K562 (cell line): ENCODE measurements around the gene SDR9C7. TPM values are rescaled to one million over a fixed set of nuclear protein-coding genes. Genes with fewer than 3 reads are reported as not detected.

Source experiments
- BRF2 ChIP-seq: IDR thresholded peaks from 3 replicates; pipeline ENCODE4 v1.6.1; 2011; ENCODE audit warnings: borderline replicate concordance, mild to moderate bottlenecking; ENCODE audit not compliant: insufficient read length, insufficient read depth
- CBX2 ChIP-seq: fragments of 200-600 bp; sonication (generic); IDR thresholded peaks from one replicate; pipeline ENCODE4 v1.6.1; 2012; ENCODE audit warnings: mild to moderate bottlenecking, low read length, inconsistent platforms; ENCODE audit not compliant: insufficient read depth, poor library complexity, severe bottlenecking
- CREB5 ChIP-seq: fragments of 250-450 bp; sonication (Bioruptor Pico); IDR thresholded peaks from 2 replicates; pipeline ENCODE4 v1.5.0; 2020; ENCODE audit warnings: mild to moderate bottlenecking
- DLX4 ChIP-seq: fragments of 250-450 bp; sonication (Bioruptor Pico); IDR thresholded peaks from 2 replicates; pipeline ENCODE4 v1.6.1; 2021; ENCODE audit warnings: mild to moderate bottlenecking
- ETV5 ChIP-seq: sonication (generic); formaldehyde crosslinking; IDR thresholded peaks from 2 replicates; pipeline ENCODE4 v1.4.0; 2020; ENCODE audit warnings: low read depth, mild to moderate bottlenecking, missing genetic modification reagents
- EWSR1 ChIP-seq: fragments of 450-650 bp; IDR thresholded peaks from 2 replicates; pipeline ENCODE4 v1.6.1; 2018; ENCODE audit warnings: borderline replicate concordance, mild to moderate bottlenecking, low read depth, moderate library complexity; ENCODE audit not compliant: partially characterized antibody
- HNRNPL ChIP-seq: fragments of 200-400 bp; formaldehyde crosslinking; IDR thresholded peaks from 2 replicates; pipeline ENCODE4 v1.6.1; 2017; ENCODE audit warnings: low read depth, mild to moderate bottlenecking, low read length
- JUND ChIP-seq, 2 experiments: IDR thresholded peaks; 2 replicates in 1 of 2; 3 replicates in 1 of 2; pipeline ENCODE4 v1.6.1; 2011; ENCODE audit warnings: borderline replicate concordance in 2 of 2, low read depth in 2 of 2, low read length in 2 of 2, improper control_type of control experiment in 1 of 2, missing biosample characterization in 1 of 2, missing genetic modification characterization in 1 of 2, missing genetic modification reagents in 1 of 2
- KAT7 ChIP-seq: sonication (generic); formaldehyde crosslinking; IDR thresholded peaks from 2 replicates; pipeline ENCODE4 v1.8.0; 2022; ENCODE audit warnings: missing genetic modification reagents, mild to moderate bottlenecking, borderline replicate concordance
- MCM3 ChIP-seq: fragments of 450-650 bp; IDR thresholded peaks from 2 replicates; pipeline ENCODE4 v1.6.1; 2016
- NCOA4 ChIP-seq: fragments of 450-650 bp; IDR thresholded peaks from 2 replicates; pipeline ENCODE4 v1.6.1; 2018; ENCODE audit warnings: mild to moderate bottlenecking; ENCODE audit not compliant: partially characterized antibody
- NUFIP1 ChIP-seq: fragments of 450-650 bp; IDR thresholded peaks from 2 replicates; pipeline ENCODE4 v1.6.1; 2018; ENCODE audit not compliant: partially characterized antibody
- POLR2A ChIP-seq: fragments of 450-650 bp; conservative IDR thresholded peaks from 2 replicates; pipeline ENCODE4 v1.6.1; 2016
- POLR3G ChIP-seq: IDR thresholded peaks from 2 replicates; pipeline ENCODE4 v1.6.1; 2011; ENCODE audit not compliant: insufficient read length, insufficient replicate concordance; ENCODE audit errors: extremely low read depth
- PPARD ChIP-seq: fragments of 250-450 bp; sonication (Bioruptor Pico); IDR thresholded peaks from 2 replicates; pipeline ENCODE4 v1.8.0; 2022; ENCODE audit warnings: inconsistent platforms, mild to moderate bottlenecking, moderate library complexity
- PTBP1 ChIP-seq: fragments of 200-400 bp; formaldehyde crosslinking; IDR thresholded peaks from 2 replicates; pipeline ENCODE4 v1.6.1; 2017; ENCODE audit warnings: low read depth, low read length
- PURB ChIP-seq: sonication (generic); formaldehyde crosslinking; IDR thresholded peaks from 2 replicates; pipeline ENCODE4 v1.9.0; 2021; ENCODE audit warnings: low read depth, mild to moderate bottlenecking, missing genetic modification reagents
- SP1 ChIP-seq: sonication (generic); formaldehyde crosslinking; IDR thresholded peaks from 2 replicates; pipeline ENCODE4 v1.8.1; 2022; ENCODE audit warnings: mild to moderate bottlenecking, missing genetic modification reagents
- TCFL5 ChIP-seq: fragments of 250-450 bp; sonication (Bioruptor Pico); conservative IDR thresholded peaks from 2 replicates; pipeline ENCODE4 v1.6.1; 2021; ENCODE audit warnings: mild to moderate bottlenecking, moderate library complexity, matching md5 sums
- UBTF ChIP-seq, 2 experiments: IDR thresholded peaks; 2 replicates each; pipeline ENCODE4 v1.6.1; 2012; ENCODE audit warnings: improper control_type of control experiment in 2 of 2, low read depth in 2 of 2, low read length in 2 of 2, borderline replicate concordance in 1 of 2
- ZBTB7A ChIP-seq: IDR thresholded peaks from 2 replicates; pipeline ENCODE4 v1.6.1; 2011; ENCODE audit warnings: low read depth, mild to moderate bottlenecking, low read length, moderate library complexity, borderline replicate concordance; ENCODE audit not compliant: control insufficient read depth
- ZKSCAN8 ChIP-seq: fragments of 200-800 bp; sonication (Bioruptor generic); IDR thresholded peaks from 2 replicates; pipeline ENCODE4 v1.6.1; 2016; ENCODE audit warnings: missing genetic modification characterization, missing compliant biosample characterization
- ZNF212 ChIP-seq: fragments of 450-650 bp; formaldehyde crosslinking; IDR thresholded peaks from 2 replicates; pipeline ENCODE4 v1.4.0; 2020; ENCODE audit warnings: mild to moderate bottlenecking
- ZNF699 ChIP-seq: fragments of 250-450 bp; sonication (Bioruptor Pico); IDR thresholded peaks from 2 replicates; pipeline ENCODE4 v1.8.0; 2021; ENCODE audit warnings: mild to moderate bottlenecking, moderate library complexity; ENCODE audit not compliant: insufficient replicate concordance
- ZNF79 ChIP-seq: fragments of 250-450 bp; sonication (Bioruptor Pico); IDR thresholded peaks from 2 replicates; pipeline ENCODE4 v1.4.0; 2020; ENCODE audit warnings: low read depth, mild to moderate bottlenecking, moderate library complexity
- polyA plus RNA-seq, 8 experiments: library from polyadenylated mRNA; depleted of rRNA in 4 of 8; stranded (reverse) in 5 of 8; unstranded in 3 of 8; fragments of >200 nt; fragmentation: Nextera tagmentation in 2 of 8; fragmentation: Illumina TruSeq in 1 of 8; extraction: Ambion mirVana in 2 of 8; extraction: Trizol in 1 of 8; gene quantifications; 2 replicates each; pipeline versions ENCODE4 v1.2.1 to v1.2.3, GENCODE V29; 2011 to 2014; ENCODE audit warnings: inconsistent platforms in 1 of 8, missing spikeins in 1 of 8
- total RNA-seq, 7 experiments: library from RNA; depleted of rRNA in 6 of 7; stranded (reverse); fragments of >200 nt in 6 of 7; fragmentation: Illumina TruSeq in 2 of 7; extraction: Trizol in 2 of 7; gene quantifications; 2 replicates each; pipeline versions ENCODE4 v1.2.1 to v1.2.3, GENCODE V29; 2011 to 2021; ENCODE audit warnings: low replicate concordance in 1 of 7

The SDR9C7 gene
- total and polyA plus RNA-seq, 9 of the 15 experiments (the other 6 are each of a cell fraction or from before 2014, with no cell fraction given): 0.04 to 0.59 (median 0.06) TPM; not detected in 6

GRCh38 chr12:56900583-56900982 is 33.6 kb downstream of the SDR9C7 start (continued):
- TF ChIP-seq SP1 (CRISPR knock-in tag) (no peak), HNRNPL (no peak), UBTF (IDR thresholded peaks at IDR 0.05; ENCODE audit: borderline replicate concordance in 1 of 2, low read depth in 2 of 2, low read length in 2 of 2) (no peak), BRF2 (no peak), CREB5 (no peak), MCM3 (no peak), TCFL5 (CRISPR knock-in tag) (no peak), ZKSCAN8 (no peak), CBX2 (no peak), ETV5 (CRISPR knock-in tag) (peak; percentile 50; the same call in 1 of the 2 replicates), ZNF79 (no peak), POLR2A (no peak), NCOA4 (no peak), PURB (CRISPR knock-in tag) (no peak), PPARD (no peak), KAT7 (CRISPR knock-in tag) (no peak), EWSR1 (no peak), DLX4 (CRISPR knock-in tag) (no peak), POLR3G (no peak), ZNF212 (CRISPR knock-in tag) (no peak), JUND (IDR thresholded peaks at IDR 0.05; ENCODE audit: borderline replicate concordance, low read depth, low read length) (peak; percentile 99), JUND (tag; IDR thresholded peaks at IDR 0.05; ENCODE audit: borderline replicate concordance, low read depth, low read length) (peak; percentile 99), ZBTB7A (no peak), ZNF699 (no peak), NUFIP1 (no peak), PTBP1 (no peak)
